ENCODE data around the gene RASGRP1.

Gene RASGRP1

GRCh38 chr15:38514601-38515000, 50.0 kb downstream of the RASGRP1 start:
- no peak for DNase-seq

GRCh38 chr15:38512901-38513300, 51.7 kb downstream of the RASGRP1 start:
- intact Hi-C loops (cut with DNase I), result no loop called here
- no peak for DNase-seq

More at GRCh38 chr15:38514601-38515000, 50.0 kb downstream of the RASGRP1 start:
- intact Hi-C loops (cut with DNase I), result no loop called here

GRCh38 chr15:38509152-38509551, 55.5 kb downstream of the RASGRP1 start:
- intact Hi-C loops (cut with DNase I), result no loop called here
- DNase-seq, result no peak

GRCh38 chr15:38508647-38509046, 56.0 kb downstream of the RASGRP1 start:
- intact Hi-C loops (cut with DNase I), result no loop called here
- DNase-seq, result no peak

- no peak for DNase-seq
- intact Hi-C loops (cut with DNase I), result no loop called here
Measured at GRCh38 chr15:38507570-38507969, 57.0 kb downstream of the RASGRP1 start.

- intact Hi-C loops (cut with DNase I), result no loop called here
- no peak for DNase-seq
Measured at GRCh38 chr15:38506997-38507396, 57.6 kb downstream of the RASGRP1 start.

- intact Hi-C loops (cut with DNase I), result no loop called here
- DNase-seq, result no peak
Measured at GRCh38 chr15:38504680-38505467, 59.7 kb downstream of the RASGRP1 start.

GRCh38 chr15:38503496-38503895, 61.1 kb downstream of the RASGRP1 start:
- DNase-seq, result no peak

GRCh38 chr15:38499651-38500050, 65.0 kb downstream of the RASGRP1 start:
- DNase-seq, result no peak
- intact Hi-C loops (cut with DNase I), result no loop called here

More at GRCh38 chr15:38503496-38503895, 61.1 kb downstream of the RASGRP1 start:
- intact Hi-C loops (cut with DNase I), result no loop called here

GRCh38 chr15:38496151-38496550, 68.5 kb downstream of the RASGRP1 start:
- no peak for DNase-seq
- intact Hi-C loops (cut with DNase I), result no loop called here

- intact Hi-C loops (cut with DNase I), result no loop called here
- no peak for DNase-seq
Measured at GRCh38 chr15:38490242-38490922, 74.2 kb downstream of the RASGRP1 start.

GRCh38 chr15:38487378-38487777, 77.2 kb downstream of the RASGRP1 start:
- no peak for DNase-seq
- intact Hi-C loops (cut with DNase I), result no loop called here

GRCh38 chr15:38486936-38487335, 77.7 kb downstream of the RASGRP1 start:
- no peak for DNase-seq
- intact Hi-C loops (cut with DNase I), result no loop called here

- no peak for DNase-seq
- intact Hi-C loops (cut with DNase I), result no loop called here
Measured at GRCh38 chr15:38482572-38482971, 82.0 kb downstream of the RASGRP1 start.

- intact Hi-C loops (cut with DNase I), result no loop called here
- DNase-seq, result no peak
Measured at GRCh38 chr15:38481761-38482160, 82.9 kb downstream of the RASGRP1 start.

- no peak for DNase-seq
- intact Hi-C loops (cut with DNase I), result no loop called here
Measured at GRCh38 chr15:38481113-38481512, 83.5 kb downstream of the RASGRP1 start.

- intact Hi-C loops (cut with DNase I), result loop anchor here (10.0 kb wide), 1 partner anchor 65 kb away; no protein-coding TSS in a partner anchor
Measured at GRCh38 chr15:38479756-38480155, 84.9 kb downstream of the RASGRP1 start.

GRCh38 chr15:38479266-38479665, 85.3 kb downstream of the RASGRP1 start:
- intact Hi-C loops (cut with DNase I), result loop anchor here (10.0 kb wide), 1 partner anchor 66 kb away; no protein-coding TSS in a partner anchor
- DNase-seq, result no peak

More at GRCh38 chr15:38479756-38480155, 84.9 kb downstream of the RASGRP1 start:
- DNase-seq, result no peak

- DNase-seq, result no peak
- intact Hi-C loops (cut with DNase I), result loop anchor here (10.0 kb wide), 1 partner anchor 67 kb away; no protein-coding TSS in a partner anchor
Measured at GRCh38 chr15:38477637-38478036, 87.0 kb downstream of the RASGRP1 start.

GRCh38 chr15:38476120-38476519, 88.5 kb downstream of the RASGRP1 start:
- DNase-seq, result no peak
- intact Hi-C loops (cut with DNase I), result loop anchor here (10.0 kb wide), 1 partner anchor 69 kb away; no protein-coding TSS in a partner anchor

- intact Hi-C loops (cut with DNase I), result loop anchor here (2.0 to 10.0 kb wide), 2 partner anchors 69 to 207 kb away; no protein-coding TSS in a partner anchor
- DNase-seq, result no peak
Measured at GRCh38 chr15:38475361-38475760, 89.3 kb downstream of the RASGRP1 start.

Data from posterior cingulate gyrus (tissue), 11 donors.